Measurements from ENCODE around the gene C1orf232. TPM values are rescaled to one million over a fixed set of nuclear protein-coding genes. Genes with fewer than 3 reads are reported as not detected.

The C1orf232 gene
- total RNA-seq, result not detected in 2 replicates
- long read RNA-seq, result 0 reads

DNA sequence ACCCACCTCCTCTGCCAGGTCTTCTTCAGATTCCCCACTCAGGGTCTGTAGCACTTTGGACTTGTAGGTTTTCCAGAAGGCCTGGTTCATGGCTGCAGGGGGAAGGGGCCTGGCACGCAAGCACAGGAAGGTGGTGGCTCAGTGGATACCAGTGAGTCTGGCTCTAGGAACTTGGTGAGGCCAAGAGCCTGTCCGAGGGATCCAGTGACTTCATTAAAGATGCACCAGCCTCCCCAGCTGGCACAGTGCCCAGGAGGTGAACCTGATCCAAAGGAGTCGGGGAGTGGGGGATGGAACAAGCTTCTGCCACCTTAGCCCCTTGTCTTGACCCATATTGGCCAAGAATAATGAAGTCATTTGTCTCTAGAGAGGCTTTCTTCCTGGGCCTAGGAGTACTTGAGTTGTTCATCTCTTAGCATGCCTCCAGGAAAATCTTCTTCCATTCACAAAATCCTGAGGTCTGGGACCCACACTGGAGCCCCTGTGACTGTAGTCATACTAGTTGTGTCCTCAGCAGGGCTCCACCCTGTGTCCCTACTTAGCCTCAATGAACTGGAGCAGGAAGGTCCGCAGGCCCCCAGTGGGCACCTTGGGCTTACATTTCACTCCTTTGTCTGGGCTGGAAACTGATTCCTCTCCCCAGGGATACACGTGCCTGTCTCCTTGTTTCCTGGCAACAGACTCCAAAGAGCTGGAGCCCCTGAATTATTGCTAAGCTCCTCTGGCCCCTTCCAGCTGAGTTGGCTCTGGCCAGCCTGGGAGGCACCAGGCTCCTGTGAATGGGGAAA lies at the start of gene C1orf232:
TSS of gene C1orf232 (minus strand) at position 554 of the 788 bp plus-strand sequence. CDS start at position 90, 464 bp downstream.
- H3K27me3 Mint-ChIP-seq, result peaks cover 6% of the 10 kb centered on the region
- peaks cover 16% of the 10 kb centered on the region for H3K4me1 Mint-ChIP-seq (ENCODE audit: low read depth)
- no peaks in the 10 kb centered on the region for H3K9me3 Mint-ChIP-seq (ENCODE audit: low read depth)
- peak within 1 kb of the TSS; percentile 87 for H3K4me3 Mint-ChIP-seq (ENCODE audit: low read depth)
- TF ChIP-seq, protein P1, sequence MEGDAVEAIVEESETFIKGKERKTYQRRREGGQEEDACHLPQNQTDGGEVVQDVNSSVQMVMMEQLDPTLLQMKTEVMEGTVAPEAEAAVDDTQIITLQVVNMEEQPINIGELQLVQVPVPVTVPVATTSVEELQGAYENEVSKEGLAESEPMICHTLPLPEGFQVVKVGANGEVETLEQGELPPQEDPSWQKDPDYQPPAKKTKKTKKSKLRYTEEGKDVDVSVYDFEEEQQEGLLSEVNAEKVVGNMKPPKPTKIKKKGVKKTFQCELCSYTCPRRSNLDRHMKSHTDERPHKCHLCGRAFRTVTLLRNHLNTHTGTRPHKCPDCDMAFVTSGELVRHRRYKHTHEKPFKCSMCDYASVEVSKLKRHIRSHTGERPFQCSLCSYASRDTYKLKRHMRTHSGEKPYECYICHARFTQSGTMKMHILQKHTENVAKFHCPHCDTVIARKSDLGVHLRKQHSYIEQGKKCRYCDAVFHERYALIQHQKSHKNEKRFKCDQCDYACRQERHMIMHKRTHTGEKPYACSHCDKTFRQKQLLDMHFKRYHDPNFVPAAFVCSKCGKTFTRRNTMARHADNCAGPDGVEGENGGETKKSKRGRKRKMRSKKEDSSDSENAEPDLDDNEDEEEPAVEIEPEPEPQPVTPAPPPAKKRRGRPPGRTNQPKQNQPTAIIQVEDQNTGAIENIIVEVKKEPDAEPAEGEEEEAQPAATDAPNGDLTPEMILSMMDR (IDR thresholded peaks at IDR 0.05; ENCODE audit: unreplicated experiment), result no peak
- no peak for DNase-seq (ENCODE audit: low spot score, unreplicated experiment)
- H3K36me3 Mint-ChIP-seq (ENCODE audit: insufficient read depth), result no peaks in the 10 kb centered on the region
- peak within 1 kb of the TSS; percentile 90 for H3K27ac Mint-ChIP-seq

DNA sequence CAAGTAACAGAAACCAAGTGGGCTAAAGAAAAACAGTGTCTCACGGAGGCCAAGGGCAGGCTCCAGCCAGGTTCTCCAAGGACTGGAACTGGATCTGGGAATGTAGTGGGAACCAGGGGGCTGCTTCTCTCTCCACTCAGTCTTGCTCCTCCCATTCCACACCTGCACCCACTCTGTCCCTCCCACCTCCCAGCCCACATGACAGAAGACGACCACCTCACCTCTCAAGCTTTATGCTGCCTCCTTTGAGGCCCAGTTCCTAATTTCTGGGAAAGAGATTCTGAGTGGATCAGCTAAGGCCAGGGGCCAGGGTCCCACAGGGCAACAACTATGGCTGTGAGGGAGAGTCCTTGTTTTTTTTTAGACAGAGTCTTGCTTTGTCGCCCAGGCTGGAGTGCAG lies 46.5 kb upstream of the C1orf232 start:
- Mint-ChIP-seq H3K27me3 (peaks cover 10% of the 10 kb centered on the region), H3K36me3 (ENCODE audit: insufficient read depth) (no peaks in the 10 kb centered on the region), H3K9me3 (ENCODE audit: low read depth) (no peaks in the 10 kb centered on the region), H3K4me1 (ENCODE audit: low read depth) (no peaks in the 10 kb centered on the region), H3K4me3 (ENCODE audit: low read depth) (no peak overlapping the region), H3K27ac (no peak overlapping the region)
- DNase-seq (ENCODE audit: low spot score, unreplicated experiment), result no peak
- TF ChIP-seq, protein P1 (IDR thresholded peaks at IDR 0.05; ENCODE audit: unreplicated experiment), result no peak

DNA sequence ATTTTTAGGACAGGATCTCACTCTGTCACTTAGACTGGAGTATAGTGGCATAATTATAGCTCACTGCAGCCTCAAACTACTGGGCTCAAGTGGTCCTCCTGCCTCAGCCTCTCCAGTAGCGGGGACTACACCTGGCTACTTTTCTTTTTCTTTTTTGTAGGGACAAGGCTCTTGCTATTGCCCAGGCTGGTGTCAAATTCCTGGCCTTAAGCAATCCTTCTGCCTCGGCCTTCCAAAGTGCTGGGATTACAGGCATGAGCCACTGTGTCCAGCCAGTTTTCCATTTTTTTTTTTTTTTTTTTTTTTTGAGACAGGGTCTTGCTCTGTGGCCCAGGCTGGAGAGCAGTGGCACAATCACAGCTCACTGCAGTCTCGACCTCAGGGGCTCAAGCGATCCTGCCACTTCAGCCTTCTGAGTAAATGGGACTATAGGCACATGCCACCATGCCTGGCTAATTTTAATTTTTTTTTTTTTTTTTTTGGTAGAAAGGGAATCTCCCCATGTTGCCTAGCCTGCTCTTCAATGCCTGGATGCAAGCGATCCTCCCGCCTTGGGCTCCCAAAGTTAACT lies 44.7 kb upstream of the C1orf232 start:
- DNase-seq (ENCODE audit: low spot score, unreplicated experiment), result no peak
- Mint-ChIP-seq H3K36me3 (ENCODE audit: insufficient read depth) (no peaks in the 10 kb centered on the region), H3K27ac (no peak overlapping the region), H3K27me3 (peaks cover 17% of the 10 kb centered on the region), H3K4me1 (ENCODE audit: low read depth) (no peaks in the 10 kb centered on the region), H3K4me3 (ENCODE audit: low read depth) (no peak overlapping the region), H3K9me3 (ENCODE audit: low read depth) (no peaks in the 10 kb centered on the region)
- TF ChIP-seq, protein P1 (IDR thresholded peaks at IDR 0.05; ENCODE audit: unreplicated experiment), result no peak

DNA sequence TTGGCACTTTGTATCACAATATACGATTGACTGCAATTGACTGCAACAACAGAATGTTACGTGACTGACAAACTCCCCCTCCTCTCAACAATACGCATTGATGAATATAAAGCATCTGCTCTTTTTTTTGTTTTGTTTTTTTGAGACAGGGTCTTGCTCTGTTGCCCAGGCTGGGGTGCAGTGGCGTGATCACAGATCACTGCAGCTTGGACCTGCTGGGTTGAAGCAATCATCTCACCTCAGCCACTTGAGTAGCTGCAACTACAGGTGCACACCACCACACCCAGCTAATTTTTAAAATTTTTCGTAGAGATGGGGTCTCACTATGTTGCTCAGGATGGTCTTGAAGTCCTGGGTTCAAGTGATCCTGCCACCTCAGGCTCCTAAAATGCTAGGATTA lies 44.0 kb upstream of the C1orf232 start:
- no peak overlapping the region for H3K27ac Mint-ChIP-seq
- H3K4me1 Mint-ChIP-seq (ENCODE audit: low read depth), result no peaks in the 10 kb centered on the region
- H3K9me3 Mint-ChIP-seq (ENCODE audit: low read depth), result no peaks in the 10 kb centered on the region
- H3K27me3 Mint-ChIP-seq, result peaks cover 17% of the 10 kb centered on the region
- no peak overlapping the region for H3K4me3 Mint-ChIP-seq (ENCODE audit: low read depth)
- TF ChIP-seq, protein P1 (IDR thresholded peaks at IDR 0.05; ENCODE audit: unreplicated experiment), result no peak
- DNase-seq (ENCODE audit: low spot score, unreplicated experiment), result no peak
- no peaks in the 10 kb centered on the region for H3K36me3 Mint-ChIP-seq (ENCODE audit: insufficient read depth)

GRCh38 chr1:26210147-26210870 lies 41.5 kb upstream of the C1orf232 start:
- H3K27ac Mint-ChIP-seq, result no peak overlapping the region
- no peak for DNase-seq (ENCODE audit: low spot score, unreplicated experiment)
- H3K9me3 Mint-ChIP-seq (ENCODE audit: low read depth), result no peaks in the 10 kb centered on the region
- TF ChIP-seq, protein P1 (IDR thresholded peaks at IDR 0.05; ENCODE audit: unreplicated experiment), result no peak
- peaks cover 17% of the 10 kb centered on the region for H3K27me3 Mint-ChIP-seq
- no peak overlapping the region for H3K4me3 Mint-ChIP-seq (ENCODE audit: low read depth)
- H3K4me1 Mint-ChIP-seq (ENCODE audit: low read depth), result no peaks in the 10 kb centered on the region
- H3K36me3 Mint-ChIP-seq (ENCODE audit: insufficient read depth), result no peaks in the 10 kb centered on the region

Data from progenitor cell of endocrine pancreas (in vitro differentiated cells).